Endothelial cell of umbilical vein (primary cell): Measurements from ENCODE around the gene NME5. TPM values are rescaled to one million over a fixed set of nuclear protein-coding genes. Genes with fewer than 3 reads are reported as not detected.

Experiments
- BruUV-seq: library from RNA; stranded (reverse); fragments of 400-500 nt; replicated peaks from 2 replicates; lab custom pipeline; 2021; lab: Mats Ljungman, UMichigan
- CTCF ChIA-PET: fragments of 300-600, 350-600 bp; sonication (Branson Sonifier 250); formaldehyde crosslinking; loops from one replicate; lab custom pipeline; 2021; ENCODE audit warnings: antibody characterized with exemption, inconsistent platforms; lab: Charles Lee
- POLR2A ChIA-PET: fragments of 300-600, 350-600 bp; sonication (Branson Sonifier 250); formaldehyde crosslinking; loops from one replicate; lab custom pipeline; 2021; ENCODE audit warnings: antibody characterized with exemption, inconsistent platforms; lab: Charles Lee
- DNase-seq: peaks from one replicate; pipeline ENCODE4 v3.0.0-alpha.2; 2011; ENCODE audit warnings: low read depth, low spot score
- FAIRE-seq: peaks from 2 replicates; lab custom pipeline; 2011; peaks lifted over from hg19 to GRCh38; lab: Jason Lieb, UNC
- H2AFZ ChIP-seq: 2 replicates; pipeline ENCODE4 v1.6.0; 2012; ENCODE audit warnings: low read depth, low read length, control low read depth, inconsistent platforms
- H3K27ac ChIP-seq: 2 replicates; pipeline ENCODE4 v1.5.1; 2011; ENCODE audit warnings: low read depth, mild to moderate bottlenecking, control low read depth, low read length, moderate library complexity; ENCODE audit not compliant: insufficient read depth
- H3K27me3 ChIP-seq, 2 experiments: 2 replicates each; pipeline versions ENCODE4 v1.6.0 to v1.6.1; 2011; ENCODE audit warnings: low read length in 2 of 2, mixed read lengths in 1 of 2; ENCODE audit not compliant: control insufficient read depth in 2 of 2, insufficient read depth in 2 of 2
- H3K36me3 ChIP-seq, 2 experiments: 2 replicates in 1 of 2; 3 replicates in 1 of 2; pipeline ENCODE4 v1.5.1; 2011; ENCODE audit warnings: low read length in 2 of 2, mild to moderate bottlenecking in 1 of 2, moderate library complexity in 1 of 2; ENCODE audit not compliant: control insufficient read depth in 2 of 2, insufficient read depth in 2 of 2; ENCODE audit errors: extremely low read depth in 1 of 2
- H3K4me1 ChIP-seq: 3 replicates; pipeline ENCODE4 v1.5.1; 2011; ENCODE audit warnings: mild to moderate bottlenecking, low read length; ENCODE audit not compliant: control insufficient read depth, insufficient read depth; ENCODE audit errors: extremely low read depth
- H3K4me2 ChIP-seq: 2 replicates; pipeline ENCODE4 v1.6.1; 2011; ENCODE audit warnings: low read length, control low read depth, mixed read lengths; ENCODE audit not compliant: insufficient read depth
- H3K4me3 ChIP-seq, 3 experiments: fragments of 200-600 bp in 1 of 3; sonication (generic), shearing (Covaris generic) in 1 of 3; replicated peaks in 1 of 3; 2 replicates each; pipeline ENCODE4 v1.5.1; 2011 to 2016; ENCODE audit warnings: control low read depth in 3 of 3, low read length in 3 of 3, mild to moderate bottlenecking in 2 of 3, inconsistent platforms in 1 of 3, low read depth in 1 of 3, moderate library complexity in 1 of 3; ENCODE audit not compliant: insufficient read depth in 1 of 3
- H3K79me2 ChIP-seq: 2 replicates; pipeline ENCODE4 v1.6.0; 2012; ENCODE audit warnings: low read length, inconsistent platforms; ENCODE audit not compliant: control insufficient read depth, insufficient read depth
- H3K9ac ChIP-seq: replicated peaks from 2 replicates; pipeline ENCODE3; 2011; ENCODE audit warnings: low read length, control low read depth; ENCODE audit not compliant: insufficient read depth; ENCODE audit errors: extremely low read depth
- H3K9me1 ChIP-seq: replicated peaks from 3 replicates; pipeline ENCODE4 v1.6.0; 2011; ENCODE audit warnings: mild to moderate bottlenecking, low read length; ENCODE audit not compliant: control insufficient read depth, insufficient read depth; ENCODE audit errors: extremely low read depth
- H3K9me3 ChIP-seq: replicated peaks from 2 replicates; pipeline ENCODE4 v1.5.1; 2012; ENCODE audit warnings: low read length, inconsistent platforms; ENCODE audit not compliant: control insufficient read depth, insufficient read depth
- H4K20me1 ChIP-seq: replicated peaks from 2 replicates; pipeline ENCODE3; 2011; ENCODE audit warnings: mild to moderate bottlenecking, low read length; ENCODE audit not compliant: control insufficient read depth, insufficient read depth; ENCODE audit errors: extremely low read depth
- EZH2 ChIP-seq: IDR thresholded peaks from 2 replicates; pipeline ENCODE4 v1.6.1; 2012; ENCODE audit warnings: borderline replicate concordance, low read depth, mild to moderate bottlenecking, moderate library complexity, low read length, inconsistent platforms; ENCODE audit not compliant: severe bottlenecking
- FOS ChIP-seq: IDR thresholded peaks from 2 replicates; pipeline ENCODE4 v1.6.1; 2011; ENCODE audit warnings: mild to moderate bottlenecking, low read length, moderate library complexity, borderline replicate concordance; ENCODE audit not compliant: insufficient read depth
- GATA2 ChIP-seq: IDR thresholded peaks from 2 replicates; pipeline ENCODE4 v1.7.0; 2011; ENCODE audit warnings: low read depth, mild to moderate bottlenecking, moderate library complexity, mixed read lengths, low read length; ENCODE audit not compliant: insufficient read length, insufficient read depth
- JUN ChIP-seq: IDR thresholded peaks from 2 replicates; pipeline ENCODE4 v1.6.1; 2011; ENCODE audit warnings: borderline replicate concordance, low read depth; ENCODE audit not compliant: insufficient read length, insufficient read depth
- MAX ChIP-seq: IDR thresholded peaks from 2 replicates; pipeline ENCODE4 v1.6.1; 2011; ENCODE audit not compliant: insufficient read depth, insufficient read length
- MYC ChIP-seq: IDR thresholded peaks from one replicate; pipeline ENCODE4 v1.6.1; 2011; ENCODE audit warnings: mild to moderate bottlenecking, low read depth, low read length
- POLR2A ChIP-seq: IDR thresholded peaks from 2 replicates; pipeline ENCODE4 v1.6.1; 2012; ENCODE audit warnings: low read depth, mild to moderate bottlenecking, control low read depth, low read length
- POLR2AphosphoS5 ChIP-seq: IDR thresholded peaks from 2 replicates; pipeline ENCODE4 v1.6.1; 2012; ENCODE audit warnings: low read depth, mild to moderate bottlenecking, control low read depth, low read length, moderate library complexity; ENCODE audit not compliant: insufficient read depth
- dilution Hi-C: fragments of 300-500 bp; cut with MboI; formaldehyde crosslinking; loops from one replicate; pipeline ENCODE4 v1.15.0; 2019; ENCODE audit warnings: low sequenced_read_pairs; ENCODE audit not compliant: extremely low pct_ligation_motif_present
- intact Hi-C: fragments of 100-400 bp; cut with micrococcal nuclease; formaldehyde crosslinking; loops from one replicate; pipeline ENCODE4 v1.10.0; 2022
- polyA plus RNA-seq, 4 experiments: library from polyadenylated mRNA; depleted of rRNA in 3 of 4; stranded (reverse) in 3 of 4; unstranded in 1 of 4; fragments of >200 nt; gene quantifications; 2 replicates each; pipeline versions ENCODE4 v1.2.1 to v1.2.3, GENCODE V29; 2011 to 2012; ENCODE audit warnings: missing spikeins in 1 of 4
- total RNA-seq: library from RNA; stranded (reverse); gene quantifications from 2 replicates; pipeline ENCODE4 v1.2.3, GENCODE V29; 2021
- TF ChIP-seq, protein P1 (sequence below), 2 donors: IDR thresholded peaks; 1 replicate in 1 of 2; 2 replicates in 1 of 2; pipeline ENCODE4 v1.5.1; 2011; ENCODE audit warnings: low read length in 2 of 2, mild to moderate bottlenecking in 2 of 2, moderate library complexity in 2 of 2, control low read depth in 1 of 2, inconsistent platforms in 1 of 2, low read depth in 1 of 2; ENCODE audit not compliant: insufficient read depth in 1 of 2; ENCODE audit errors: extremely low read depth in 1 of 2

Gene NME5
- total and polyA plus RNA-seq, 2 donors (not counting 3 experiments of a cell fraction or from before 2014, with no cell fraction given), result 0.11 to 1.5 TPM

GRCh38 chr5:138188626-138189025 is 49.4 kb upstream of the NME5 start:
- no TSS peak for BruUV-seq
- H2AFZ ChIP-seq, result no peak overlapping the region
- H3K4me2 ChIP-seq, result no peak overlapping the region
- FAIRE-seq (no peak), DNase-seq (no peak)
- no peaks in the 10 kb centered on the region for H4K20me1 ChIP-seq
- CTCF ChIA-PET, result interaction anchor here (1.3 kb wide), 1 partner anchor 9 kb away, joined by 4 read pairs; no protein-coding TSS in a partner anchor
- no peak overlapping the region for H3K27ac ChIP-seq
- H3K9me3 ChIP-seq, result no peaks in the 10 kb centered on the region
- H3K4me3 ChIP-seq, result no peak overlapping the region
- dilution Hi-C loops, result no loop called here
- H3K4me1 ChIP-seq, result no peaks in the 10 kb centered on the region
- no peaks in the 10 kb centered on the region for H3K9me1 ChIP-seq
- intact Hi-C loops, result no loop called here
- no peaks in the 10 kb centered on the region for H3K79me2 ChIP-seq
- POLR2A ChIA-PET, result interaction anchor here (0.7 kb wide), 1 partner anchor 187 kb away, joined by 3 read pairs; no protein-coding TSS in a partner anchor
- H3K9ac ChIP-seq, result no peak overlapping the region
- H3K27me3 ChIP-seq, result no peaks in the 10 kb centered on the region
- peaks cover 33 to 40% of the 10 kb centered on the region in 2 experiments for H3K36me3 ChIP-seq
- no peak for TF ChIP-seq POLR2AphosphoS5
- no peak for TF ChIP-seq MAX
- TF ChIP-seq FOS, result no peak

DNA sequence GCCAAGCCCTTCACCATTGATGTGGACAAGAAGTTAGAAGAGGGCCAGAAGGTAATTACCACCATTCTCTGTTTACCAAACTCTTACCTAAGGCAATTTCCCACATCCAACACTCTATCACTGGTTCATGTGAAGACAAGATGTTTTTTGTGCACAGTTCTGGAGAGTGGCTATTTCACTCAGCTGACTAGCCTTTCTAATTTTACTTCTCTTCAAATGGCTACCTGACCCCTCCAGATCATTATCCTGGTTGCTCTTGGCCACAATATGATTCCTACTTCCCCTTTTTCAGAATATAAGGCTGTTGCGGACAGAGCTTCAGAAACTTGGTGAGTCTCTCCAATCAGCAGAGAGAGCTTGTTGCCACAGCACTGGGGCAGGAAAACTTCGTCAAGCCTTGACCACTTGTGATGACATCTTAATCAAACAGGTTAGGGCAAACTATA is 46.8 kb upstream of the NME5 start:
- ChIA-PET CTCF (no interaction called here), POLR2A (no interaction called here)
- intact Hi-C loops (no loop called here), dilution Hi-C loops (no loop called here)
- FAIRE-seq, result no peak
- peaks cover 33 to 49% of the 10 kb centered on the region in 2 experiments for H3K36me3 ChIP-seq
- no peaks in the 10 kb centered on the region for H3K9me3 ChIP-seq
- no peak overlapping the region for H3K9ac ChIP-seq
- no peak for TF ChIP-seq FOS
- TF ChIP-seq, protein P1, sequence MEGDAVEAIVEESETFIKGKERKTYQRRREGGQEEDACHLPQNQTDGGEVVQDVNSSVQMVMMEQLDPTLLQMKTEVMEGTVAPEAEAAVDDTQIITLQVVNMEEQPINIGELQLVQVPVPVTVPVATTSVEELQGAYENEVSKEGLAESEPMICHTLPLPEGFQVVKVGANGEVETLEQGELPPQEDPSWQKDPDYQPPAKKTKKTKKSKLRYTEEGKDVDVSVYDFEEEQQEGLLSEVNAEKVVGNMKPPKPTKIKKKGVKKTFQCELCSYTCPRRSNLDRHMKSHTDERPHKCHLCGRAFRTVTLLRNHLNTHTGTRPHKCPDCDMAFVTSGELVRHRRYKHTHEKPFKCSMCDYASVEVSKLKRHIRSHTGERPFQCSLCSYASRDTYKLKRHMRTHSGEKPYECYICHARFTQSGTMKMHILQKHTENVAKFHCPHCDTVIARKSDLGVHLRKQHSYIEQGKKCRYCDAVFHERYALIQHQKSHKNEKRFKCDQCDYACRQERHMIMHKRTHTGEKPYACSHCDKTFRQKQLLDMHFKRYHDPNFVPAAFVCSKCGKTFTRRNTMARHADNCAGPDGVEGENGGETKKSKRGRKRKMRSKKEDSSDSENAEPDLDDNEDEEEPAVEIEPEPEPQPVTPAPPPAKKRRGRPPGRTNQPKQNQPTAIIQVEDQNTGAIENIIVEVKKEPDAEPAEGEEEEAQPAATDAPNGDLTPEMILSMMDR (IDR thresholded peaks at IDR 0.05; ENCODE audit: extremely low read depth in 1 of 2, insufficient read depth in 1 of 2, low read depth in 1 of 2, low read length in 2 of 2), result no peak
- TF ChIP-seq JUN, result no peak
- no peak for TF ChIP-seq EZH2
- TF ChIP-seq MAX, result no peak
- TF ChIP-seq MYC, result no peak
- TF ChIP-seq POLR2A, result no peak
- TF ChIP-seq POLR2AphosphoS5, result no peak
- TF ChIP-seq GATA2, result no peak
- H3K79me2 ChIP-seq, result peaks cover 6% of the 10 kb centered on the region
- no peaks in the 10 kb centered on the region for H3K9me1 ChIP-seq
- no peak for DNase-seq
- no peak overlapping the region for H3K4me2 ChIP-seq
- no TSS peak for BruUV-seq
- H2AFZ ChIP-seq, result no peak overlapping the region
- H3K27me3 ChIP-seq, result no peaks in the 10 kb centered on the region
- no peak overlapping the region for H3K4me3 ChIP-seq
- no peak overlapping the region for H3K27ac ChIP-seq
- H3K4me1 ChIP-seq, result no peaks in the 10 kb centered on the region
- H4K20me1 ChIP-seq, result no peaks in the 10 kb centered on the region
